Progenitor cell of endocrine pancreas (in vitro differentiated cells): Measurements from ENCODE around the gene GAS7. TPM values are rescaled to one million over a fixed set of nuclear protein-coding genes. Genes with fewer than 3 reads are reported as not detected.
"Not testable (repeated sequence)": the region's sequence is repeated elsewhere in the genome, so short reads cannot be mapped to it uniquely, and the experiment has no call there.

Experiments used
- DNase-seq: peaks from one replicate; pipeline ENCODE4 v3.0.0; 2021; ENCODE audit warnings: low spot score; ENCODE audit not compliant: unreplicated experiment
- H3K27ac Mint-ChIP-seq: 2 replicates; pipeline ENCODE4 v1.8.0; 2021; ENCODE audit warnings: mild to moderate bottlenecking, moderate library complexity, mixed read lengths
- H3K27me3 Mint-ChIP-seq: 2 replicates; pipeline ENCODE4 v1.8.0; 2021; ENCODE audit warnings: mixed read lengths
- H3K36me3 Mint-ChIP-seq: 2 replicates; pipeline ENCODE4 v1.8.0; 2022; ENCODE audit warnings: mixed read lengths; ENCODE audit not compliant: insufficient read depth
- H3K4me1 Mint-ChIP-seq: 2 replicates; pipeline ENCODE4 v1.8.0; 2021; ENCODE audit warnings: low read depth, mixed read lengths
- H3K4me3 Mint-ChIP-seq: 2 replicates; pipeline ENCODE4 v1.8.0; 2021; ENCODE audit warnings: low read depth, mild to moderate bottlenecking, moderate library complexity, mixed read lengths
- H3K9me3 Mint-ChIP-seq: 2 replicates; pipeline ENCODE4 v1.8.0; 2021; ENCODE audit warnings: low read depth, mixed read lengths
- total RNA-seq: library from RNA; stranded (reverse); gene quantifications from 2 replicates; pipeline ENCODE4 v1.2.1, GENCODE V29; 2021
- TF ChIP-seq, protein P1 (sequence below): fragments of 200-600 bp; sonication (generic); IDR thresholded peaks from one replicate; pipeline ENCODE4 v1.5.0; 2021; ENCODE audit warnings: antibody characterized with exemption, mild to moderate bottlenecking; ENCODE audit not compliant: unreplicated experiment

GAS7 gene
- total RNA-seq, 1 donor from 2014 or later: 3.4 TPM

DNA sequence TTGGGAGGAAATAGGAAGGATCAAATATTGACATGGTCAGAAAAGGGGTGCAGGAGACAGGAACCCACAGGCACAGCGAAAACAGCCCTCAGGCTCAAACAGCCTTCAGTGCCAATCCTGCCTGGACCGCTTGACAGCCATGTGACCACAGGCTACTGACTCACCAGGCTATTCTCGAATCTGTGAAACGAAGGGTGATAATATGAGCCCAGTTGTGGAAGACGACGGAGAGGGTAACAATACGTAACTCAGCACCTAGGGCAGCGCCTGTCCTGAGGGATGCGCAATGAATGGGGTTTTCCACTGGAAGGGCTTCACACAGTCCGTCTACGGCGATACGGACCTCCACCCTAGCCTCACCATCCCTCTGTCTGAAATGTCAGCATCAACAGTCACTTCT lies 176.0 kb downstream of the GAS7 start:
- Mint-ChIP-seq H3K9me3 (no peaks in the 10 kb centered on the region), H3K36me3 (no peaks in the 10 kb centered on the region), H3K27ac (no peak overlapping the region), H3K4me3 (no peak overlapping the region), H3K27me3 (peaks cover 26% of the 10 kb centered on the region), H3K4me1 (peaks cover 17% of the 10 kb centered on the region)
- no peak for DNase-seq
- TF ChIP-seq, protein P1, sequence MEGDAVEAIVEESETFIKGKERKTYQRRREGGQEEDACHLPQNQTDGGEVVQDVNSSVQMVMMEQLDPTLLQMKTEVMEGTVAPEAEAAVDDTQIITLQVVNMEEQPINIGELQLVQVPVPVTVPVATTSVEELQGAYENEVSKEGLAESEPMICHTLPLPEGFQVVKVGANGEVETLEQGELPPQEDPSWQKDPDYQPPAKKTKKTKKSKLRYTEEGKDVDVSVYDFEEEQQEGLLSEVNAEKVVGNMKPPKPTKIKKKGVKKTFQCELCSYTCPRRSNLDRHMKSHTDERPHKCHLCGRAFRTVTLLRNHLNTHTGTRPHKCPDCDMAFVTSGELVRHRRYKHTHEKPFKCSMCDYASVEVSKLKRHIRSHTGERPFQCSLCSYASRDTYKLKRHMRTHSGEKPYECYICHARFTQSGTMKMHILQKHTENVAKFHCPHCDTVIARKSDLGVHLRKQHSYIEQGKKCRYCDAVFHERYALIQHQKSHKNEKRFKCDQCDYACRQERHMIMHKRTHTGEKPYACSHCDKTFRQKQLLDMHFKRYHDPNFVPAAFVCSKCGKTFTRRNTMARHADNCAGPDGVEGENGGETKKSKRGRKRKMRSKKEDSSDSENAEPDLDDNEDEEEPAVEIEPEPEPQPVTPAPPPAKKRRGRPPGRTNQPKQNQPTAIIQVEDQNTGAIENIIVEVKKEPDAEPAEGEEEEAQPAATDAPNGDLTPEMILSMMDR: no peak

DNA sequence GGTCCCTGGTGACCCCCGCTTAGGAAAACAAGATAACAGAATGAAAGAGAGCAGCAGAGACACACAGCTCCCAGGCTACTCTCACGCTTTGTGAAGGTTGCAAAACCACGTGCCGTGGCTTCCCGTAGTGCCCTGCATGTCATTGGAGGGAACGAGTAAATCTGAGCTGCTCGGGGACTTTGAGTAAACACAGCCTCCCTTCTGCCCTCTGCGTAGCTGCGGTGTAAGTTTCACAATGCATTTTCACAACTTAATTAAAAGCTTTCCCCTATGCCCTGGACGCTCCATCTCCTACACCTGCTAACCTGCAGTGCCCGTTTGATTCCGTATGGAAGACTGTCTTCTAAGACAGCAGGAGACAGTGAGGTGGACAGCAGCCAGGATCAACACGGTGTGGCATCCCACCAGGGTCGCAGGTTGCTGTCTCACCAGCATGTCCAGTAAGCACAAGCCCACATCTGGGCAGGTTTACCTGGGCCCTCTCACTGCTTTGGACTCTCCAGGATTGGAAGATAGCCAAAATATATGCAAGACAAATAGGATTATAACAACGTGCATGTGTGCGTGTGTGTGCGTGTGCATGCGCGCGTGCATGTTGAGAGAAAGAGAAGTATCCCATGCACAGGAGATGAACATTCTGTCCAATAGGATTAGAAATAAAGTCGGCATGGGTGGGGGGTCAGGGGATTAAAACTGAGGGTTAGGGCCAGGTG lies 177.0 kb downstream of the GAS7 start:
- Mint-ChIP-seq H3K9me3 (no peaks in the 10 kb centered on the region), H3K27ac (no peak overlapping the region), H3K27me3 (peaks cover 22% of the 10 kb centered on the region), H3K4me3 (no peak overlapping the region), H3K36me3 (no peaks in the 10 kb centered on the region), H3K4me1 (peaks cover 15% of the 10 kb centered on the region)
- TF ChIP-seq, protein P1: no peak
- no peak for DNase-seq

- H3K27me3 Mint-ChIP-seq: peaks cover 19% of the 10 kb centered on the region
- H3K4me3 Mint-ChIP-seq: no peak overlapping the region
- peaks cover 8% of the 10 kb centered on the region for H3K4me1 Mint-ChIP-seq
- DNase-seq: no peak
- no peak overlapping the region for H3K27ac Mint-ChIP-seq
- no peaks in the 10 kb centered on the region for H3K9me3 Mint-ChIP-seq
- H3K36me3 Mint-ChIP-seq: no peaks in the 10 kb centered on the region
- TF ChIP-seq, protein P1: no peak
These were observed 178.4 kb downstream of the GAS7 start for GRCh38 chr17:10019941-10020451.

GRCh38 chr17:10018461-10018891 lies 179.9 kb downstream of the GAS7 start:
- H3K4me3 Mint-ChIP-seq: no peak overlapping the region
- TF ChIP-seq, protein P1: no peak
- peak overlapping the region; percentile 45 for H3K27ac Mint-ChIP-seq
- DNase-seq: no peak
- H3K9me3 Mint-ChIP-seq: no peaks in the 10 kb centered on the region
- peaks cover 8% of the 10 kb centered on the region for H3K4me1 Mint-ChIP-seq
- H3K36me3 Mint-ChIP-seq: no peaks in the 10 kb centered on the region
- H3K27me3 Mint-ChIP-seq: peaks cover 22% of the 10 kb centered on the region

DNA sequence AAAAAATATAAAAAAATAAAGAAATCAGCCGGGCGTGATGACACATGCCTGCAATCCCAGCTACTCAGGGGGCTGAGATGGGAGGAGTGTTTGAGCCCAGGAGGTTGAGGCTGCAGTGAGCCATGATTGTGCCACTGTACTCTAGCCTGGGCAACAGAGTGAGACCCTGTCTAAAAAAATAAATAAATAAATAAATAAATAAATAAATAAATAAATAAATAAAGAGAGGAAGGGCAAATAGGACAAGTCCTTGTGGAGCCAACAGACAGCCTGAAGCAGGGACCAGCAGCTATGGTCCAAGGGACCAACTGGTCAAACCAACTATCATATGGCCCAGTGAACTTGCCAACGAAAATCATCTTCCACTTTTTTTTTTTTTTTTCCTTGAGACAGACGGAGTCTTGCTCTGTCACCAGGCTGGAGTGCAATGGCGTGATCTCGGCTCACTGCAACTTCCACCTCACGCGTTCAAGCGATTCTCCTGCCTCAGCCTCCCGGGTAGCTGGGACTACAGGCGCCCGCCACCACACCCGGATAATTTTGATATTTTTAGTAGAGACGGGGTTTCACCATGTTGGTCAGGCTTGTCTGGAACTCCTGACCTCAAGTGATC lies 181.3 kb downstream of the GAS7 start:
- H3K4me3 Mint-ChIP-seq, DNase-seq, H3K9me3 Mint-ChIP-seq, H3K36me3 Mint-ChIP-seq, H3K4me1 Mint-ChIP-seq, H3K27ac Mint-ChIP-seq: not testable (repeated sequence)
- H3K27me3 Mint-ChIP-seq: peaks cover 22% of the 10 kb centered on the region
